Ramos (cell line): ENCODE data around the gene SLC4A7.
"Not testable (repeated sequence)": the region's sequence is repeated elsewhere in the genome, so short reads cannot be mapped to it uniquely, and the experiment has no call there.

Source experiments
- in situ Hi-C: fragments of 300-500 bp; cut with MboI; formaldehyde crosslinking; loops from one replicate; pipeline ENCODE4 v1.14.3; 2022; ENCODE audit warnings: low sequenced_read_pairs; ENCODE audit not compliant: unreplicated experiment

The SLC4A7 gene

DNA sequence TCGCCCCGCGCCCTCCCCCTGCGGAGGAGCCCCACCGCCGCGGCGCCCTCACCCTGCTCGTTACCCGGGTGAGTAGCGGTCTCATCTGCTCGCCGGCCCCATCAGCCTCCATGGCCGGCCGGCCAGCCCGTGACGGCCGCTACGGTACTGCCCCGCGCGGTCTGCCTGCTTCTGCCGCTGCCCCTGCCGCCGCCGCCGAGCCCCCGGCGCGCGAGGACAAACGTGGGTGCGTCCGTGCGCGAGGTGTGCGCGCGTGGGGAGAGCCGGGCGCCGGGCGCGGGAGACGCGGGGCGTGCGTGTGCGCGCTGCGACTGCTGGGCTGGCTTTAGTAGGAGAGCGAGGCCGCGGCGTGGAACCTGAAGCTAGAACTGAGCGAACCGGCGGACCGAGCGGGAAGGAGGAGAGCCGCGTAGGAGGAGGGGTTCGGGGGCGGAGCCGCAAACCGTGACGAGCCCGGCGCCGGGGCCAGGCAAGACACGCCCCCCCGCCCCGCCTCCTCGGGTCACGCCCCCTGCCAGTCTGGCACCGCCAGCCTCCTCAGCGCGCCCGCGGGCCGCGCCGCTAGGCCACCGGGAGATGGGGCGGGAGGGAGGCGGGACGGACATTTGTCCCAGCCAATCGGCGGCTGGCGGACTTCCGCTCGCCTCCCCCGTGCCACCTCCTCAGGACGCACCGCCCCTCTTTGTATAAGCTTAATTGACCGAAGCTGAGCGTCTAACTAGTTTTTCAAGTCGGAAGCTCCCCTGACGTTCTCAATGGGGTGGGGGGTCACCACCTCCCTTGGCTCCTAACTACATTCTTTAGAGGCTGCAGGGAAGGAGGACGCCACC, at the start of gene SLC4A7:
SLC4A7 (minus strand) TSS at position 370 of the 830 bp plus-strand sequence; CDS start at position 112, 258 bp downstream.
- in situ Hi-C loops = no loop called here

DNA sequence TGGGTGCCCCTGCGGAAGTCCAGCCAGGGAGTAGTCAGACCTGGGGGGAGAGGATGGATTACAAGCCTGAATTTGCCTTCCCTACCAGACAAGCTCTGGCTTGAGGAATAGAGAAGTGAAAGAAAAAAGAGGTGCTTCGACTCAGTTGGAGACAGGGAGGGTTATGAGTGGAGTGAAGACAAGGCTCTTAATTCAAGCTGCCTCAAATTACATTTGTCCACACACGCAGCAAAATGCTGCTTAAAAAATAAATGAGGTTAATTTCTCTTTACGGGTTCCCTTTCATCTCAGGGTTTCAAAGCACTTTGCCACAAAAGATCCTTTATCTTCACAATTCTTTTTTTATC, 49.0 kb upstream of the SLC4A7 start:
- in situ Hi-C loops = no loop called here

DNA sequence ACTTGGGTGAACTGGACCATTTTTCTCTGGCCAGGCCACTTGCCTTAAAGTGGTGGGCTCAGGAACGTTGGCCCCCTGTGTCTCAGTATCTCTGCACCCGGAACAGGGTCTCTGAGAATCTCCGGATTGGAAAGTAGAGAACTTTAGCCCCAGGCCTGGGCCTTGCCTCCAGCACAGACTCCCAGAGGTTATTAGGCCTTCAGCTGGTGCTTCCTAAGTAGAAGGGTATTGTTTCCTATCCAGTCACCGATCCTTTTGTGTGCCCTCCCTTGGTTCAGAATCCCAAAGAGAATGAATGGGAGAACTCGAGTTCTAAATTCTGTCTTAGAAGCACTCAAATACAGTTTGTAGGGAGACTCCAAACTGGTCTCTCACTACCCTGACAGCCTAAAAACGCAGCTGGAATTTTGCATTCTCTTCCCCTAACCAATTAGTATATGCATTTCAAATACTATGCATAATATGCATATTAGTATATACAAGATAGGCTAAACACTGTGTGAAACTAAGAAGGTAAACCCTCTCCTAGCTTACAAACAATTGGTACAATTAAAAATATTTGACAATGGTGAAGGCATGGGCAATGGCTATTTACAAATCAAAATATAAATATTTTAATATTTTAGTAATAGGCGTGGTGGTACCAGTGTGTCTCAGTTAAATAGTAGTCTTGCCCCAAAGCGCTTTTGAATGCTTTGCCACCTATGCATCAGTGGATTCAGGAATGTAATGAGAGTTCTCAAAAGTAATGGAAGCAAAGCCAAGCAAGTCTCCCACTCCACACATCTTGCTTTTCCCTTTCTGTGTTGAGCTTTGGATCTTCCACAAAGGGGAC, 48.5 kb upstream of the SLC4A7 start:
- in situ Hi-C loops = no loop called here

DNA sequence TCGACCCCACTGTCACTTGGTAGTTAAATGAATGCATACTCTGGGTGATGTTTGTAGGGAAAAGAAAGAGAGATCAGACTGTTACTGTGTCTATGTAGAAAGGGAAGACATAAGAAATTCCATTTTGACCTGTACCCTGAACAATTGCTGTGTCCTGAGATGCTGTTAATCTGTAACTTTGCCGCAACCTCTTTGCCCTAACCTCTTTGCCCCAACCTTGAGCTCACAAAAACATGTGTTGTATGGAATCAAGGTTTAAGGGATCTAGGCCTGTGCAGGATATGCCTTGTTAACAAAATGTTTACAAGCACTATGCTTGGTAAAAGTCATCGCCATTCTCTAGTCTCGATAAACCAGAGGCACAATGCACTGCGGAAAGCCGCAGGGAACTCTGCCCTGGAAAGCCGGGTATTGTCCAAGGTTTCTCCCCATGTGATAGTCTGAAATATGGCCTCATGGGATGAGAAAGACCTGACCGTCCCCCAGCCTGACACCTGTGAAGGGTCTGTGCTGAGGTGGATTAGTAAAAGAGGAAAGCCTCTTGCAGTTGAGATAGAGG, 47.1 kb upstream of the SLC4A7 start:
- in situ Hi-C loops = not testable (repeated sequence)

DNA sequence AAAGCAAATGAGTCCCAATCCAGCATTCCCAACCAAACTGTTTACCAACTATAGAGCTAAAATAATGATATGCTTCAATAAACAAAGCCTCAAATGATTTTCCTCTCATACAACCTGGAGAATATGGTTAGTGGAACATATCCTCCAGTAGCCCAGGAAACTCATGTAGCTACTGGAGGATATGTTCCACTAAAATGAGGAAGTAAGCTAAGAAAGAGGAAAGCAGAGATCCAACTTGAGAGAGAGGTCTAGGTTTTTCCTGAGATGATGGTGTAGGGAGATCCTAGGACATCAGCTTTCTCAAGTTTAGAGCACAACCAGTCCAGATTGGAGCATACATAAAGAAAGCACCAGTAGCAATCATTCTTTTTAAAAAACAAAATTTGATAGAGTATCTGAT, 44.6 kb upstream of the SLC4A7 start:
- in situ Hi-C loops = no loop called here

DNA sequence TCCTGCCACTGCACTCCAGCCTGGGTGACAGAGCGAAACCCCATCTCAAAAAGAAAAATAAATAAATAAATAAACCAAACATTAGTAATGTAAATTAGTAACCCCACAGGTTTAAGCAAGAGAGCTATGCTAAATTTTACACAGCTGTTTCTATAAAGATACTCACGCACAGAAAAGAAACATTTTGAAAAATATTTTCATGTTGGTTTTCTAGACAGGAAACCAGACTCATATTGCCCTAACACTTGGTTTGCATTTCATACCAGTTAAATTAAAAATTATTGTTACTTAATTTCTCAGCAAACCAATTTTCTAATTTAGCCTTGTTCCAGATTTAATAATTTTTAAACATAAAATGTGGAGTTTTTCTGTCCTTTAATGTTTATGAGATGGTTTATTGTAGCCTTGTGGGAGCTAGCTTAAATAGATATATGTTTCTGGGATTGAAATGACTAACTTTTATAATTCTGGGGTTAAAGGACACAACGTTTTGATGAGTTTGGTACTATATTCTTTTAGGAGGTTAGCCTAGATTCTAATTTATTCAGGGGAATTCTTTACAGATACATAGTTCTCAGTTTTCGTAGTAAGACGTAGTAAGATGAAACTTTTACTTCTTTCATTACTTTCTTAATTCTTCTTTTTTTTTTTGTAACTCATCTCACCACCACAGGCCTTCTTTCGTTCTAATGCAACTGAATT, 42.6 kb upstream of the SLC4A7 start:
- in situ Hi-C loops = no loop called here

DNA sequence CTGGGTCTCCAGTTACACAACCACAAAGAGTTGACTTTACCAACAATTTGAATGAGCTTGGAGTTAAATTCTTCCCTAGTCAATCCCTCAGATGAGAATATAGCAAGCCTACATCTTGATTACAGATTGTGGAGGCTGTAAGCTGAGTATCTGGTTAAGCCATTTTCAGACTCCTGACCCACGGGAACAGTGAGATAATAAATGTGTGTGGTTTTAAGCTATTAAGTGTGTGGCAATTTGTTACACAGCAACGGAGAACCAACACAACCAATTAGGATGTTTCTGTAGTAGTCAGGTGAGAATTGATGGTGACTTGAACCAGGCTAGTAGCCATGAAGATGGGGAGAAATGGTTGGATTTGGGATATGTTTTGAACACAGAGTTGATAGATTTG, 37.7 kb upstream of the SLC4A7 start:
- in situ Hi-C loops = no loop called here

DNA sequence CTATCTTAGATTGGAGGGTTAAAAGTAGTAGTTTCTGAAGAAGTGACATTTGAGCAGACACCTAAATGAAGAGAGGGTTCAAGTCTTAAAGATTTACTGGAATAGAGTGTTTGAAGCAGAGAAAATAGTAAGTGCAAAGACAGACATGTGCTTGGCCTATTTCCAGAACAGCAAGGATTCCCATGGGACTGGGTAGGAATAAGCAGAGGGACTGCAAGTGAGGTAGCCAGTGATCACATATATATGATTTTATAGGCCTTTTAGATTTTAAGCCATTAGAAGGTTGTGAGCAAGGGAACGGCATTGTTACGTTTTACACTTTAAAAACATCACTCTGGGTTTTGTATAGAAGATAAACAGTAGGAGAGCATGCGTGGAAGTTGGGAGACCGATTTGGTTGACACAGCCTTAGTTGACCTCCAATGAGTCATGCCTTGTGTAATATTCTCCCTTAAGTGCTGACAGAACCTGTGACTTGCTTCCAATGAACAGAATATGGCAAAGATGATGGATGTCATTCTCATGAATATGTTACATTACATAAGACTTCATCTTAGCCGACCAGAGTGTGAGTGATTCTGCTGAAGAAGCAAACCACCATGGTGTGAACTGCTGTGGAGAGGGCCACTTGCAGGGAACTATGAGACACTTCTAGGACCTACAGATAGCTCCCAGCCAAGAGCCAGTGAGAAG, 37.1 kb upstream of the SLC4A7 start:
- in situ Hi-C loops = no loop called here

DNA sequence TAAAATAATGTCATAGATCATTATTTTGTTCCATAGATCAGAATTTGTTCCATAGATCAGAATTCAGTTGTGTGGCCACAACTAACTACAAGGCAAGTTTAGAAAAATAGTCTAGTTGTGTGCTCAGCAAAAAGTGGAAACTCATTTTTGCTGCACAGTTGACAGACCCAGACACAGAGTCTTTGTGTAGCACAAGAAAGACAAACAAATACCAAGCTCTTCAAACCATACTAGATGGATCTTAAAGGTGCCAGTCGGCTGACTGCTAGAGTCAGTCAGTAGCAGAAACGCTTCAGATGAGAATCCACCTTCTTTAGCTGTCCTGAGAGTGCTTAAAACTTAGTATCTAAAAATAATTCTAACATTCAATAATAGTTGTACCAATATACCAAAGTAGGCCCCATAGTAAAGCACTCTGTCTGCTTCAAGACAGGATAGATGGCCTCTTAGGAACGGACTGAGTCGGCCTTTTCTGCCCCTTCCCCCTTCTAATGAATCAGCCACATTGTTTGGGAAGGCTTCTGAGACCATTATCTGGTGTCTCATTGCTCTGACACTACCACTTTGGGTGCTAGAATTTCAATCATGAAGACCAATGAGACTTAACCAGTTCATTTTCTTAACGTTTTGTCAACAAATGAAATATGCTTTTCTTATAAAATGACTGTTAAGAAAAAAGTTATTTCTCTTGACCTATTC, 27.7 kb upstream of the SLC4A7 start:
- in situ Hi-C loops = no loop called here

DNA sequence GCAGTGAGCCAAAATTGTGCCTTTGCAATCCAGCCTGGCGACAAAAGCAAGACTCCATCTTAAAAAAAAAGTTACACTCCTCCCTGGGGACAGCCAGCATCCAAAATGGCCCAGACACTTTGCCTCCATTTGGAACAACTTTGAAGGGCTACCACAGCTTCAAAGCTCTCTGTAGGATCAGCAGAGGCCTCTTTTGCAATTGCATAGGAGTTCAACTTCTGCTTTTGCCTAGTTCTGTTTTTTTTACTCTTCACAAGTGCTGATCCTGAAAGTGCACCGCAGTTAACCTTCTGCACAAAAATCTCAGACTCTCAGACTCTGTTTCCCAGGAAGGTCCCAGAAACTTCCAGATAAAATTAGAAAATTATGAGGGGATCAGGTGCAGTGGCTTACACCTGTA, 25.2 kb upstream of the SLC4A7 start:
- in situ Hi-C loops = no loop called here

DNA sequence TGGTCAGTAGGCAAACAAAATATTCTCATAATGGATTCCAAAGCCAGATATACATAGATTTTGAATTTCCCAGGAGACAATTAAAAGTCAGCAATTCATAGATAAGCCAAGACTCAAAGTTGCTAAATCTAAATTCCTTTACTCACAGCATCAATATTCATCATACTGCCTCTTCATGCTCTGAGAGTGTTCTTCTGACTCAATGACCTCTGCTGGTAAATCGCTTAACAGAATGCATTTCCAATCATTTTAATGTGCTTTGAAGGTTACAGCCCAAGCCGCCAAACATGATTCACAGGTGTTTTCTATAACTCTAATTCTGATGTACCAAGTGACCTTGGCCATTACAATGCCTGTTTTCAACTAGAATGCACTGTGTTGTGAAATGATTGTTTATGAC, 24.2 kb upstream of the SLC4A7 start:
- in situ Hi-C loops = no loop called here

DNA sequence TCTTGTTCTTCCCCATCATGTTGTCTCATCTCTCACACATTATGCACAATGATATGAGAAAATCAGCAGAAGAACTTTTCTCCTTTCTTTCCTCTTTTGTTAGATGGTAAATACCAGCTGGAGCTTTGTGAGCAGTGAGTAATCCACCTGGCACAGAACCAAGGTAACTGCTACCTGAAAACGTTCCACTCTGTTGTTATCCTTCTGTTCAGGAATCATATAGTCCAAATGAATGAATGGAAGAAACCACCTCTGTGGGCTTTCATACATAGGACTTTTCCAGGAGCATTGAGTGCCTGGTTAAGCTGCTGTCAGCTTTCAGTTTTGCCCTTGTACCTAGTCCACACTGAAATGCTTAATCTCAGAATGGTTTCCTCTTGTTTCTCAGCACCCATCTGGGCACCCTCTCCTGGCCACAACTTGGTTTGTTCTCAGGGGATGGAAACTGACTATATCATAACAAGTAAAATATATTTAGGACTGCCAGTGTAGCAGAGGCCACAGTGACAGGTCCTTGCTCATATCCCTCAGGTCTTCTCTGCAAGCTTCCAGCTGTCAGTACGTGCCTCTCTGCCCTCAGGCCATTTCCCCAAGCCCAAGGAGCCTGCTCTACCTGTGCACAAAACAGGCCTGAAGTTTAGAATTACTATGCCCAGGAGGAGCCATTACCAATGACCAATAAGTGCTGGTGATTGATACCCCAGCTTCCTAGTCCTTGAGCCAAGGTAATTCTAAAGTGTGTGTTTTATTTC, 23.5 kb upstream of the SLC4A7 start:
- in situ Hi-C loops = no loop called here

DNA sequence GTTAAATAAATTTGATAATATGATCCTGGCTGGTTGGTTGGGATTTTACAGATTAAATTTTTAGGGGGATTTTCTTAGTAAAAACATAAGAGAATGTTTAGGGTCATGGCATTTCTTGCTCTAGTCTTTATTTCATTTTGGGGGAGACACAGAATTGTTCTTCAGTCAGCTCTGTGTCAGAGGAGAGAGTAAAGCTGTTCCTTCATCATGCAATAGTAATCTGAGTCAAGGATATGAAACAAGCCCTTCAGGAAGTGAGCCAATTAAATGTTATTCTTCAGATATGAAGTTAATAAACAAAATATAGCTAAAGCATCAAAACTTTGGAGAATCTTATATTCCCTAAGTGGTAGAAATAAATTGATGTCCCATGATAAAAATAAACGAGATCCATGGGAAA, 22.9 kb upstream of the SLC4A7 start:
- in situ Hi-C loops = no loop called here

DNA sequence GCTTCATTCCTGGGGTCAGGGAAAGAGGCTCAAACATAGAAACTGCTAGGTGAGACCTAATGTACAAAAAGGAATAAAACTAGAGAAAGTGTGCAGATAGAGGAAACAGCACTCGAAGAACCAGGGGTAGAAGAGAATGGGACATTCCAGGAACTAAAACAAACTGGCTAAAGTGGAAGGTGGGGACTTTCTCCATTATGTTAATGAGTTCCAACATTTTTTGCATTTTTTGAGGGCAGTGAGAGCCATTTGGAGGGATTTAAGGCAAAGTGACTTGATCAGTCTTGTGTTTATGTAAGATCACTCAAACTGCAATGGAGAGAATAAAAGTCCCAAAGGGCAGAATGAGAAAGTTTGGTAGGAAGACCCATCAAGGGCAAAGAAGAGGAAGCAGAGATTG, 20.6 kb upstream of the SLC4A7 start:
- in situ Hi-C loops = no loop called here

DNA sequence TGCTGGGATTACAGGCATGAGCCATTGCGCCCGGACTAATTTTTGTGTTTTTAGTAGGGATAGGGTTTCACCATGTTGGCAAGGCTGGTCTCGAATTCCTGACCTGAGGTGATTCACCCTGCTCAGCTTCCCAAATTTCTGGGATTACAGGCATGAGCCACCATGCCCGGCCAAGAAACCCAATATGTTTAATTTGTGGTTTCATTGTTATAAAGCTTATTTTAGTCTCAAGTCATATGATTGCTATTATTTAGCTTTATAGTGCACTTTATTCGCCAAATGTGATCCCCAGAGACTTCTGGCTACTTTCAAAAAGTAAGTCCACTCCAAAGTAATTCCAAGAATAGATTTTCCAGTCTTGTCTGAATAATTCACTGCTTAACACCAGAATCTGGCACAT, 19.3 kb upstream of the SLC4A7 start:
- in situ Hi-C loops = no loop called here

DNA sequence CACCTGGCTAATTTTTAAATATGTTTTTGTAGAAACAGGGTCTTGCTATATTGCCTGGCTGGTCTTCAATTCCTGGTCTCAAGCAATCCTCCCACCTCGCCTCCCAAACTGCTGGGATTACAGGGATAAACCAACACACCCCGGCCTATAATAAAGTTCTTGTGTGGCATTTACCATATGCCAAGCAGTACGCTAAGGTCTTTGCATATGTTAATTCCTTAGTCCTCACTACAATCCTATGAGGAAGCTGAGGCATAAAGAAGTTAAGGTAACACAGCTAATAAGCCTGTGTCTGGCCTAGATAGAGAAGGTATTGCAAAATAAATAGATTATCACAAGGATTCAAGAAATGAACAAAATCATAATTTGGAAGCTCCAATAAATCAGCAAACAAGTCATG, 17.6 kb upstream of the SLC4A7 start:
- in situ Hi-C loops = no loop called here

DNA sequence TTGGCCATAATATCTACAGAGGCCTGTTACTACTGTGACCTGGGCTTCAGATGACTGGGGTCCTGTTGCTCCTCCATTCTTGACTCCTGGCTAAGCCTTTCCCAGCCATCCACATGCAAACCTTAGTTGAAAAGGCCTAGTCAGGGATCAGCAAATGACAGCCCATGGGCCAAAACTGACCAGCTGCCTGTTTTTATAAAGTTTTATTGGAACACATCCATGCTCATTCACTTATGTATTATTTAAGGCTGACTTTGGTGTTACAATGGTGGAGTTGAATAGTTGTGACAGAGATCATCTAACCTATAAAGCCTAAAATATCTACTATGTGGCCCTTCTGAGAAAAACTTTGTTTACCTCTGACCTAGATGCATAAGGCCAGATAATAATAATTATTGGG, 16.8 kb upstream of the SLC4A7 start:
- in situ Hi-C loops = no loop called here

DNA sequence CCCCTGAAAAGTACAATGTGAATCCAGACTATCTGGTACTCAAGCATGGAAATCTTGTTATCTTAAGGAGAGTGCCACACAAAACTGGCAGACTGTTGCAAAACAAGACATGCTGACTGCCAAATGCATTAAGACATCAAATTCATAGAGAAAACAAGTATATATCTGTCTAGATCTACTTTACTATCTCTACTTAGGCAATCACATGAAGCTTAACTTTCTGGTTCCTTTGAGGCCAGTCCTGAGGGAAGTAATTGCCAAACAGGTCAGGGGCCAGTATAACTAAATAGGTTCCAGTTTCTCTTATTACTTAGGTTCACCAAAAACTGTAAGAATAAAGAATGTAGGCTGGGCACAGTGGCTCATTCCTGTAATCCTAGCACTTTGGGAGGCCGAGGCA, 15.9 kb upstream of the SLC4A7 start:
- in situ Hi-C loops = no loop called here

DNA sequence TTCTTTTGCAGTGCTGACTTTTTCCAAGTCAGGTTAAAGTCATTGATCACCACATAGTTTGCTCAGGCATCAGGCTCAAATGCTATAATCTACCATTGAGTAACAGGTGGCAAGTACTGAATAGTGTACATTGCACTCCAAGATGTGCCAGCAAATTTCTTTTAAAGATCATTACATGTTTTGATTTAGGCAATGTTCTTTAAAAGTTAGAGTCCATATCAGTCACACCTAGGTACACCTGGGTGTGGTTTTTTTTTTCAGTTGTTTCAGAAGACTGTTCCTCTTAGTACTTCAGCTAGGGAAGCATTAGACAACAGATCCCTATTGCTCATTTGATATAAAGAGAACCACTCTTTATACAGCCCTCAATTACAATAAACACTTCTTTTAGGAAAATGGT, 10.6 kb upstream of the SLC4A7 start:
- in situ Hi-C loops = no loop called here
